ENCODE data around the gene GUCD1. TPM values are rescaled to one million over a fixed set of nuclear protein-coding genes. Genes with fewer than 3 reads are reported as not detected.
"Not testable (repeated sequence)": the region's sequence is repeated elsewhere in the genome, so short reads cannot be mapped to it uniquely, and the experiment has no call there.

Gene GUCD1
- polyA plus RNA-seq, 2 of the 4 experiments (the other 2 are of a cell fraction): 37.1 to 43.5 TPM

DNA sequence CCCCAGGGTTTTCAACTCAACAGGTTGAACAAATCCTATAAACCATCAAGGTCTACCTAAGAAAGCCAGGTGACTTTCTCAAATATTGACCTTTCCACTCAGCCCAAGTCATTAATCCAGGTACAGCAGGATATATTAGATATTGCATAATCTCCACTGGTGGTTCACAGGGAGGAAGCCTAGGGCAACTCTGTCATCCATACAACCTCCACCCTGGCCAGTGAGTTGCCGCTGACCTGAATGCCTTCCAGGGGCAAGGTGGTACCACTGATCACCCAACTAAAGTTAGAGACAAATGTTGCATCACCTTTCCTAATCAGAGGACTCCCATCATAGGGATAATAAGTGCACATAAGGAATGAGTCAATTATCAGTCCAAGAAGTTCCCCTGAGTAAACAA, 22.9 kb downstream of the GUCD1 start:
- FAIRE-seq: no peak
- Histone ChIP-seq H3K9me3 (no peaks in the 10 kb centered on the region), H3K4me1 (no peaks in the 10 kb centered on the region; the same call in 2 of the 3 replicates), H3K4me3 (no peak overlapping the region), H3K4me2 (no peak overlapping the region), H3K27ac (no peak overlapping the region)
- TF ChIP-seq HOXB5 (CRISPR knock-in tag; IDR thresholded peaks at IDR 0.05) (no peak), CBX2 (IDR thresholded peaks at IDR 0.05; ENCODE audit: borderline replicate concordance, low read depth) (no peak), ESRRA (IDR thresholded peaks at IDR 0.05; ENCODE audit: borderline replicate concordance, low read length) (no peak), GATA3 (IDR thresholded peaks at IDR 0.05; ENCODE audit: borderline replicate concordance) (no peak), POLR2AphosphoS2 (conservative IDR thresholded peaks at IDR 0.05; ENCODE audit: low read length) (no peak), RFX5 (IDR thresholded peaks at IDR 0.05) (no peak), CEBPB (IDR thresholded peaks at IDR 0.05) (no peak), EHF (CRISPR knock-in tag; IDR thresholded peaks at IDR 0.05) (no peak), RCOR1 (IDR thresholded peaks at IDR 0.05; ENCODE audit: low read depth, low read length) (no peak), KDM5A (IDR thresholded peaks at IDR 0.05) (no peak), RNF2 (IDR thresholded peaks at IDR 0.05; ENCODE audit: borderline replicate concordance, low read depth) (no peak), BCL3 (IDR thresholded peaks at IDR 0.05) (no peak), ATOH8 (CRISPR knock-in tag; IDR thresholded peaks at IDR 0.05; ENCODE audit: low read depth) (no peak), JUNB (IDR thresholded peaks at IDR 0.05) (no peak), RAD21 (conservative IDR thresholded peaks at IDR 0.05 in 1 of 2, IDR thresholded peaks at IDR 0.05 in 1 of 2) (no peak), CHD2 (IDR thresholded peaks at IDR 0.05; ENCODE audit: low read length, partially characterized antibody) (no peak), KDM1A (IDR thresholded peaks at IDR 0.05; ENCODE audit: low read depth) (no peak)
- DNase-seq (ENCODE audit: low read depth in 1 of 2, low spot score in 1 of 2): no peak
- no peak for ATAC-seq
- 80% methylated on average over 1 of the region's 1 CpG for WGBS (ENCODE audit: missing lambda C conversion rate)
- ChIA-PET POLR2A (no interaction called here), CTCF (interaction anchor here (2.9 kb wide), 1 partner anchor 10 kb away, joined by 17 read pairs; no protein-coding TSS in a partner anchor)

- H3K4me1 ChIP-seq; POLR2A ChIA-PET; ATAC-seq; H3K9me3 ChIP-seq; H3K4me2 ChIP-seq; H3K4me3 ChIP-seq; H3K27ac ChIP-seq; DNase-seq (ENCODE audit: low read depth in 1 of 2, low spot score in 1 of 2); FAIRE-seq: not testable (repeated sequence)
- CTCF ChIA-PET: interaction anchor here (1.7 to 2.9 kb wide), 2 partner anchors 9 to 341 kb away, joined by 5 to 17 read pairs; no protein-coding TSS in a partner anchor
- WGBS (ENCODE audit: missing lambda C conversion rate): 75% methylated on average over 3 of the region's 3 CpGs
Observed at GRCh38 chr22:24530968-24531367, 24.0 kb downstream of the GUCD1 start.

DNA sequence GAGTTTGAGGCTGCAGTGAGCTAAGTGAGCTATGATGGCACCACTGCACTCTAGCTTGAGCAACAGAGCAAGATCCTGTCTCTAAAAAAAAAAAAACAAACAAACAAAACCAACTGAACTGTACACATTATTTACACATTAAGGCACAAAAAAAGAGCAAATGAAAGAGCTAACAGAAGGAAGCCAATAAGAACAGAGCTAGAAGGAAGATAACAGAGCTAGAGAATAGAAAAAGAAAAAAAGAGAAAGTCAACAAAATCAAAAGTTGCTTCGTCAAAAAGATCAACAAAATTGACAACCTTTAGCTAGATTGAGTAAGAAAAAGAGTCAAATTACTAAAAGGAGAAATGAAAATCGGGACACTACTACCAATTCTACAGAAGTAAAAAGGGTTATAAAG, 25.0 kb downstream of the GUCD1 start:
- no peak for FAIRE-seq
- POLR2A ChIA-PET: interaction anchor here (0.5 to 0.7 kb wide), 3 partner anchors 12 to 259 kb away, joined by 3 read pairs; partner anchors contain the start of gene SPECC1L
- CTCF ChIA-PET: interaction anchor here (0.6 to 3.2 kb wide), 7 partner anchors 8 to 340 kb away, joined by 3 to 17 read pairs (median 4); no protein-coding TSS in a partner anchor
- Histone ChIP-seq H3K4me3 (no peak overlapping the region), H3K4me1 (peaks cover 7% of the 10 kb centered on the region), H3K4me2 (no peak overlapping the region), H3K27ac (no peak overlapping the region), H3K9me3 (no peaks in the 10 kb centered on the region)
- ATAC-seq: no peak
- DNase-seq (ENCODE audit: low read depth in 1 of 2, low spot score in 1 of 2): no peak
- 30% methylated on average over 2 of the region's 2 CpGs for WGBS (ENCODE audit: missing lambda C conversion rate)
- no peak for TF ChIP-seq MYC (IDR thresholded peaks at IDR 0.05; ENCODE audit: borderline replicate concordance, low read length)
- no peak for TF ChIP-seq HOXB5 (CRISPR knock-in tag; IDR thresholded peaks at IDR 0.05)
- no peak for TF ChIP-seq RARB (CRISPR knock-in tag; IDR thresholded peaks at IDR 0.05)
- TF ChIP-seq FOXS1 (CRISPR knock-in tag; IDR thresholded peaks at IDR 0.05): no peak
- TF ChIP-seq FOSB (CRISPR knock-in tag; IDR thresholded peaks at IDR 0.05): no peak
- TF ChIP-seq MAZ (IDR thresholded peaks at IDR 0.05; ENCODE audit: borderline replicate concordance, low read depth, low read length): no peak
- no peak for TF ChIP-seq HOXA7 (CRISPR knock-in tag; IDR thresholded peaks at IDR 0.05)
- no peak for TF ChIP-seq REST (IDR thresholded peaks at IDR 0.05)
- TF ChIP-seq CHD2 (IDR thresholded peaks at IDR 0.05; ENCODE audit: low read length, partially characterized antibody): no peak
- TF ChIP-seq, protein P1, sequence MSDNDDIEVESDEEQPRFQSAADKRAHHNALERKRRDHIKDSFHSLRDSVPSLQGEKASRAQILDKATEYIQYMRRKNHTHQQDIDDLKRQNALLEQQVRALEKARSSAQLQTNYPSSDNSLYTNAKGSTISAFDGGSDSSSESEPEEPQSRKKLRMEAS (IDR thresholded peaks at IDR 0.05): no peak
- TF ChIP-seq HOXB13 (CRISPR knock-in tag; IDR thresholded peaks at IDR 0.05; ENCODE audit: low read depth): no peak
- no peak for TF ChIP-seq CBX8 (IDR thresholded peaks at IDR 0.05)
- no peak for TF ChIP-seq CTCF (IDR thresholded peaks at IDR 0.05)
